Mesothelial cell of epicardium (in vitro differentiated cells): Measurements from ENCODE around the gene CPXM2. TPM values are rescaled to one million over a fixed set of nuclear protein-coding genes. Genes with fewer than 3 reads are reported as not detected.

Source experiments
- DNase-seq, 2 experiments: peaks; one replicate each; pipeline ENCODE4 v3.0.0; 2021; ENCODE audit warnings: low spot score in 2 of 2; ENCODE audit not compliant: unreplicated experiment in 2 of 2
- H3K27ac Mint-ChIP-seq: 2 replicates; pipeline ENCODE4 v1.8.0; 2021; ENCODE audit warnings: mixed read lengths
- H3K27me3 Mint-ChIP-seq: 2 replicates; pipeline ENCODE4 v1.8.0; 2021; ENCODE audit warnings: low read depth, mixed read lengths
- H3K36me3 Mint-ChIP-seq: 2 replicates; pipeline ENCODE4 v1.8.0; 2021; ENCODE audit warnings: mixed read lengths
- H3K4me1 Mint-ChIP-seq: 2 replicates; pipeline ENCODE4 v1.8.0; 2021; ENCODE audit warnings: mixed read lengths
- H3K4me3 Mint-ChIP-seq: 2 replicates; pipeline ENCODE4 v1.8.0; 2021; ENCODE audit warnings: mild to moderate bottlenecking, moderate library complexity, mixed read lengths
- H3K9me3 Mint-ChIP-seq: 2 replicates; pipeline ENCODE4 v1.8.0; 2021; ENCODE audit warnings: mixed read lengths
- total RNA-seq: library from RNA; stranded (reverse); gene quantifications from 3 replicates; pipeline ENCODE4 v1.2.1, GENCODE V29; 2021
- TF ChIP-seq, protein P1 (sequence below): fragments of 200-600 bp; sonication (generic); IDR thresholded peaks from one replicate; pipeline ENCODE4 v1.5.0; 2021; ENCODE audit warnings: antibody characterized with exemption; ENCODE audit not compliant: unreplicated experiment

Gene CPXM2
- total RNA-seq, 1 donor from 2014 or later, result 0.92 TPM

DNA sequence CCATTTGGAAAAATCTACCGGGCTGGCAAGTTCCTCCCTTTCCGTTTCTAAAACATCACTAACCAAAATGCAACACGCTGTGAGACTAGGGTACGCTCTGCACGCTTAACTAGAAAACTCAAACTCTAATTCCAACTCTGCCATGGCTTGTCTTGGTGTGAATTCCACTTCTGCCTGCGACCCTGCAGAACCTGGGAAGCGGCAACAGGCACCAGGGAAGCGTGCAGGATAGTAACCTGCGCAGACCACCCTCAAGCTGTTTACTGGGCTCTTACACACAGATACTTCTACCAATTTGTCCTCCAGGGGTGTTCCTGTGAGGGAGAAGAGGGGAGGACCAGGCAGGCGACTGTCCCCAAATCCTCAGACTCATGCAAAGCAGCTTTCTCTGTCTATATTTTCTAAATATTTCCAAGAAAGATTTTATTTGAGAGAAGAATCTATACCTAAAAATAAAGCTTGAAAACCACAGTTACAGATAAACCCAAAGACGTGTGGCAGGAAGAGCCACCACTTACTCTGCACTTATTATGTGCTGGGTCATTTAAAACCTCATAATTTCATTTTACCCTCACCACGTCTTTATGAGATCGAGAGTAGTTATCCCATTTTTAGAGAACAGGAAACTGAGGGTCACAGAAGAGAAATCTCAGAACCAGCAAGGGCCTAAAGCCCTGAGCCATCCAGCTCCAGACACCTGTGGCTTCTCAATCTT lies 52.9 kb downstream of the CPXM2 start:
- H3K4me3 Mint-ChIP-seq, result no peak overlapping the region
- H3K9me3 Mint-ChIP-seq, result no peaks in the 10 kb centered on the region
- no peak for DNase-seq
- H3K27ac Mint-ChIP-seq, result no peak overlapping the region
- H3K36me3 Mint-ChIP-seq, result no peaks in the 10 kb centered on the region
- TF ChIP-seq, protein P1, sequence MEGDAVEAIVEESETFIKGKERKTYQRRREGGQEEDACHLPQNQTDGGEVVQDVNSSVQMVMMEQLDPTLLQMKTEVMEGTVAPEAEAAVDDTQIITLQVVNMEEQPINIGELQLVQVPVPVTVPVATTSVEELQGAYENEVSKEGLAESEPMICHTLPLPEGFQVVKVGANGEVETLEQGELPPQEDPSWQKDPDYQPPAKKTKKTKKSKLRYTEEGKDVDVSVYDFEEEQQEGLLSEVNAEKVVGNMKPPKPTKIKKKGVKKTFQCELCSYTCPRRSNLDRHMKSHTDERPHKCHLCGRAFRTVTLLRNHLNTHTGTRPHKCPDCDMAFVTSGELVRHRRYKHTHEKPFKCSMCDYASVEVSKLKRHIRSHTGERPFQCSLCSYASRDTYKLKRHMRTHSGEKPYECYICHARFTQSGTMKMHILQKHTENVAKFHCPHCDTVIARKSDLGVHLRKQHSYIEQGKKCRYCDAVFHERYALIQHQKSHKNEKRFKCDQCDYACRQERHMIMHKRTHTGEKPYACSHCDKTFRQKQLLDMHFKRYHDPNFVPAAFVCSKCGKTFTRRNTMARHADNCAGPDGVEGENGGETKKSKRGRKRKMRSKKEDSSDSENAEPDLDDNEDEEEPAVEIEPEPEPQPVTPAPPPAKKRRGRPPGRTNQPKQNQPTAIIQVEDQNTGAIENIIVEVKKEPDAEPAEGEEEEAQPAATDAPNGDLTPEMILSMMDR, result no peak
- H3K27me3 Mint-ChIP-seq, result peaks cover 69% of the 10 kb centered on the region
- H3K4me1 Mint-ChIP-seq, result no peaks in the 10 kb centered on the region

DNA sequence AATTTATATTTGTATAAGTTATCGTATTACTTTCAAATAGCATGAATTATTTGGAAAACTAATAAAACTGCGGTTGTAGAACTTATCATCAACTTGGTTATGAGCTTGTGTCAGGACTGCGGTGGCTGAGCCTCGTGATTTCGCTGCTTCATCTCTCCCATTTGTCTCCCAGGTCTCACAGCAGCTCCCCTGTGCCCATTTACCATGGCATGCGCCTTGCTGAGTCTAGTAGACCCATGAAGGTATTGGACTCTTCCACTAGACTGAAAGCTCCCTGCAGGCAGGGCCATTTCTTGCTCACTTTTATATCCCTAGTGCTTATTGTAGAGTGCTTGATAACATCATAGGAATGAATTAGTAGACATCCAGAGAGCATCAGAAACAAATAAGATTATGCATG lies 53.9 kb downstream of the CPXM2 start:
- H3K4me1 Mint-ChIP-seq, result no peaks in the 10 kb centered on the region

DNA sequence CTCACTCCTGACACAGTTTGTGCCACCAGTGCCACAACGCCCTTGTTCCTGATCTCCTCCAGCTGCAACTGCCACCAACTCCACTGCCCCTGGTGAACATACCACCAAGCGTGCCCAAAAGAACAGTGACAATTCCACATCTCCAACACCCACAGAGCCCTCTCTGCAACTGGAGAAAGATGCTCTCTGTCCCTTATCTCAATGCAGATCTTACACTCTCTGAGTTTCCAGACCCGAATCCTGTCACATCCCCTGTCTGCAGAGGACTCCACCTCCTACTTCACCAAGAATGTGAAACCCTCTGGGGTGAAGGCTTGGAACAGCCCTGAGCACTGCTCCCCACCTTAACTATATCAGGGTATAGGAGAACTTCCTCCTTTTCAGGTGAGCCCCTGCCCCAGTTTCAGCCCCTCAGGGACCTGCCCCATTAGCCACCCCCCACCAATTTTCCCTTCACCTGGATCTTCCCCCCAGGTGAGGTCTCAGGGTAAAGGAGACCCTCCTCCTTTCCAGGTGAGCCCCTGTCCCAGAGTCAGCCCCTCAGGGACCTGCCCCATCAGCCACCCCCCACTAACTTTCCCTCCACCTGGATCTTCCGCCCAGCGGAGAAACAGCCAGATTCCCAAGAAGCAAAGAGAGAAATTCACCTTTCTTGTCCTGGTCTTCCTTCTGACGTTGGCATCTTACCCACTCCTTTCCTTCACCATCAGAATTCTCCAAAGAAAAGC lies 55.0 kb downstream of the CPXM2 start:
- H3K9me3 Mint-ChIP-seq, result no peaks in the 10 kb centered on the region
- H3K36me3 Mint-ChIP-seq, result no peaks in the 10 kb centered on the region
- no peak overlapping the region for H3K4me3 Mint-ChIP-seq
- peaks cover 62% of the 10 kb centered on the region for H3K27me3 Mint-ChIP-seq
- H3K27ac Mint-ChIP-seq, result no peak overlapping the region
- no peak for DNase-seq
- TF ChIP-seq, protein P1, result no peak
- H3K4me1 Mint-ChIP-seq, result no peaks in the 10 kb centered on the region

More for the DNA sequence above, 53.9 kb downstream of the CPXM2 start:
- no peak overlapping the region for H3K4me3 Mint-ChIP-seq
- H3K36me3 Mint-ChIP-seq, result no peaks in the 10 kb centered on the region
- no peak for DNase-seq
- no peaks in the 10 kb centered on the region for H3K9me3 Mint-ChIP-seq
- peaks cover 71% of the 10 kb centered on the region for H3K27me3 Mint-ChIP-seq
- H3K27ac Mint-ChIP-seq, result no peak overlapping the region
- TF ChIP-seq, protein P1, result no peak

DNA sequence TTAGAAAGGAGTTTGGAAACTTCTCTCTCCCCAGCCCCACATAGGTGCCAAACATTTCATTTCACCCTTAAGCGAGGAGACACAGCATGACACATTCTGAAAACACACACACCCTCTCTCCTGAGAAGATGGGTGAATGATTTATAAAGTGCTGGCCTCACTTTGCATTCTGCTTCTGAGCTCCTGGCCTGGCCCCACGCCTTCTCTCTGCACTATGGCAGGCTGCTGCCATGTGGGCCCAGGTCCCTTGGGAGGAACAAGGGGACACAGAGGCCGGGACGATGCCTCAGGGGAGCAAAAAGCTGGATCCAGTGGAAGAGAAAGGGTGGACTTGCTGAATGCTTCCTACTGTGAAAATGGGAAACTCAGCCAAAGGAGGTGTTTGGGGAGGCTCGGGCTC lies 56.0 kb downstream of the CPXM2 start:
- Mint-ChIP-seq H3K27ac (no peak overlapping the region), H3K4me1 (peaks cover 5% of the 10 kb centered on the region)

DNA sequence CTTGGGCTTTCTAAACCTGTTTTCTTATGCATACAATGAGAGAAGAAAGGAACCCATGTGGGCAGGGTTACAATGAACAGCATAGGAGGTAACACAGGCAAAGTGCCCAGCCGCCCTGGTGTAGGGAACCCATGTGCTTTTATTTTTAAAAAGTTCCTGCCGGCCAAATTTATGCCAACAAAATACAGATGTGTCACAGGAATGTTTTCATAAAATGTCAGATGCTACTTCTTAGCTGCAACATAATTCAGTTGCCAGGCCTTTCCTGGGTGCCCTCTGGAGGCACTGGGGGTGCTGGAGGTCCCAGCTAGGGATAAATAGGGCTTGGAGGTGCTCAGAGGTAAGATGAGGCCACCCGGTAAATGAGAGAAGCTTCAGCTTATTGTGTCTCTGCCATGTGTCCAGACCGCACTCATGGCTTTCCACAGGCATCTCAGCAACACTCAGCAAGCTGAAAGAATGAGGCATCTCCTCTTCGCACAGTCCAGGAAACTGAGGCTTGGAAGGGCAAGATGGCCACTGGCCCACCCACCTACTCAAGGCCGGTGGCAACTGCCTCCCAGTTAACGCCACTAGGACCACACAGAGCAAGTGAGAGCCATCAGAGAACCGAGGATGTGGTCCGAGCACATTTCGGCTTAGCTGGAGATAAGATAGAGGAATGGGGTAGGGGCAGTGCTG lies 58.3 kb downstream of the CPXM2 start:
- Mint-ChIP-seq H3K36me3 (no peaks in the 10 kb centered on the region), H3K27ac (no peak overlapping the region), H3K9me3 (peaks cover 7% of the 10 kb centered on the region), H3K4me1 (peaks cover 7% of the 10 kb centered on the region), H3K27me3 (peaks cover 34% of the 10 kb centered on the region), H3K4me3 (no peak overlapping the region)
- TF ChIP-seq, protein P1, result no peak
- no peak for DNase-seq

More for the DNA sequence above, 56.0 kb downstream of the CPXM2 start:
- Mint-ChIP-seq H3K36me3 (no peaks in the 10 kb centered on the region), H3K27me3 (peaks cover 55% of the 10 kb centered on the region), H3K4me3 (no peak overlapping the region), H3K9me3 (no peaks in the 10 kb centered on the region)
- TF ChIP-seq, protein P1, result no peak
- no peak for DNase-seq
